Breast epithelium (tissue), 4 donors: ENCODE data around the gene CYTH3. TPM values are rescaled to one million over a fixed set of nuclear protein-coding genes. Genes with fewer than 3 reads are reported as not detected.
A peak's percentile ranks its signal among the peaks of the same experiment; 100 is the strongest.

Experiments used
- DNase-seq, 2 donors: peaks; one replicate each; pipeline ENCODE4 v3.0.0-alpha.2; 2019; ENCODE audit warnings: low spot score in 2 of 2
- H3K27ac ChIP-seq, 2 donors: fragments of 200-600 bp; sonication (generic) in 1 of 2; one replicate each; pipeline ENCODE4 v1.5.1; 2016 to 2019; ENCODE audit warnings: mild to moderate bottlenecking in 1 of 2
- H3K27me3 ChIP-seq, 2 donors: fragments of 200-600 bp; sonication (generic) in 1 of 2; one replicate each; pipeline versions ENCODE4 v1.5.1 to v1.6.0; 2017 to 2019; ENCODE audit warnings: control low read depth in 1 of 2, mild to moderate bottlenecking in 1 of 2
- H3K36me3 ChIP-seq: fragments of 200-600 bp; one replicate; pipeline ENCODE4 v1.5.1; 2019
- H3K4me1 ChIP-seq, 2 donors: fragments of 200-600 bp; sonication (generic); one replicate each; pipeline ENCODE4 v1.5.1; 2016 to 2019; ENCODE audit warnings: control low read depth in 1 of 2
- H3K4me3 ChIP-seq, 3 donors: fragments of 200-600 bp; sonication (generic); 1 replicate in 2 of 3; 2 replicates in 1 of 3; pipeline ENCODE4 v1.5.1; 2016 to 2019; ENCODE audit warnings: mild to moderate bottlenecking in 3 of 3, moderate library complexity in 2 of 3
- H3K9me3 ChIP-seq, 2 donors: fragments of 200-600 bp; sonication (generic) in 1 of 2; one replicate each; pipeline ENCODE4 v1.5.1; 2016 to 2019; ENCODE audit warnings: control low read depth in 1 of 2
- POLR2A ChIP-seq: fragments of 450-650 bp; IDR thresholded peaks from one replicate; pipeline ENCODE4 v1.6.1; 2016; ENCODE audit warnings: antibody characterized with exemption, mild to moderate bottlenecking, moderate library complexity
- POLR2AphosphoS5 ChIP-seq, 3 donors: sonication (generic); formaldehyde crosslinking; IDR thresholded peaks; one replicate each; pipeline ENCODE4 v1.6.1; 2017; ENCODE audit warnings: antibody characterized with exemption in 3 of 3
- intact Hi-C: fragments of 100-400 bp; cut with DNase I; formaldehyde crosslinking; loops from one replicate; pipeline ENCODE4 v1.15.1; 2023; ENCODE audit warnings: low total_unique reads
- total RNA-seq, 3 donors: library from RNA; depleted of rRNA; stranded (reverse); fragments of >200 nt; gene quantifications; one replicate each; pipeline ENCODE4 v1.1.0, GENCODE V29; 2016
- TF ChIP-seq, protein P1 (sequence below), 3 donors: fragments of 450-650 bp; IDR thresholded peaks; one replicate each; pipeline ENCODE4 v1.5.1; 2016 to 2017; ENCODE audit warnings: antibody characterized with exemption in 3 of 3, mild to moderate bottlenecking in 3 of 3, moderate library complexity in 3 of 3

CYTH3 gene
- total RNA-seq, 3 donors from 2014 or later = 23.6 to 46.4 (median 33.4) TPM

DNA sequence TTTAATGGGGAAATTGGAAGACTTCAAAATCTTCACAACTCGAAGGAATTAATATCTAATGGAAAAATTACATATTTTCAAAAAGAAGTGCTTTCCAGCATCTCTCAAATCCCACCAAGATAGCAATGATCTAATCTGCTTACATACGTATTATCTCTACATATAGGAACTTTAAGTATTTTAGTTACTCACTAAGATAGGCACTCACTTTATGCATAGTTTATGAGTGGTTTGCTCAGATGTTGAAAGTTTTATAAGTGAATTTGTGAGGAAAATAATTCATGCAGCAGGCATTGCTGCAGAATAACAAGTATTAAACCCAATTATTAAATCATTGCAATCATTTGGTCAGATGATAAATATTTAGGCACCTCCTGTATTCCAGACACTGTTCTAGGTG, 2.3 kb upstream of the CYTH3 start:
- no peak overlapping the region for H3K4me3 ChIP-seq
- H3K4me1 ChIP-seq = no peaks in the 10 kb centered on the region
- no peak overlapping the region for H3K27ac ChIP-seq
- H3K9me3 ChIP-seq = no peaks in the 10 kb centered on the region
- DNase-seq = no peak
- TF ChIP-seq POLR2A (no peak), POLR2AphosphoS5 (IDR thresholded peaks at IDR 0.05) (no peak)
- intact Hi-C loops = no loop called here
- H3K27me3 ChIP-seq = no peaks in the 10 kb centered on the region
- no peaks in the 10 kb centered on the region for H3K36me3 ChIP-seq

DNA sequence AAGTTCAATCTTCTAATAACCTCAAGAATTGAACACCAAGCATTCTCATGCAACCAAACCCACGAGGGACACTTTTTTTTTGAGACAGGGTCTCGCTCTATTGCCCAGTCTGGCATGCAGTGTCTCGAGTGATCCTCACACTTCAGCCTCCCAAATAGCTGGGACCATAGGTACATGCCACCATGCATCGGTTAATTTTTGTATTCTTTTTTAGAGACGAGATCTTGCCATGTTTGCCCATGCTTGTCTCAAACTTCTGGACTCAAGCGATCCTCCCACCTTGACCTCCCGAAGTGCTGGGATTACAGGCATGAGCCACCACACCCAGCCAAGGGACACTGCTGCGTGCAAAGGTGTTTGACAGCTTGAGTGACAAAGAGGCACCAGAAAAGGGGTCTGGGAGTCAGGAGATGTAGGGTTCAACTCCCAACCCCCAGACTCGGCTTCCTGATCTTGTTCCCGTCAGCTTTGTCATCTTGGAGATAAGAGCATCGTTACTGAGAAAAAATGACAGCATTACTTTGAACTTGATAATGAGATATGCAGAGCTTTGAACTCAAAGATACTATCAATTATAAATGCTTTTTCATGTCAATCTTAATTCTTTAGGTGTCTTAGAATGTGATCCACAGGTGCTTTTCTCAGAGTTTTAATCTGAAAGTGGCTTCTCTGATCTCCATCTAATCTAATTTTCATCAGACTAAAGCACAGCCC, 1.6 kb upstream of the CYTH3 start:
- no peak for DNase-seq
- no peaks in the 10 kb centered on the region for H3K9me3 ChIP-seq
- H3K27ac ChIP-seq = no peak overlapping the region

DNA sequence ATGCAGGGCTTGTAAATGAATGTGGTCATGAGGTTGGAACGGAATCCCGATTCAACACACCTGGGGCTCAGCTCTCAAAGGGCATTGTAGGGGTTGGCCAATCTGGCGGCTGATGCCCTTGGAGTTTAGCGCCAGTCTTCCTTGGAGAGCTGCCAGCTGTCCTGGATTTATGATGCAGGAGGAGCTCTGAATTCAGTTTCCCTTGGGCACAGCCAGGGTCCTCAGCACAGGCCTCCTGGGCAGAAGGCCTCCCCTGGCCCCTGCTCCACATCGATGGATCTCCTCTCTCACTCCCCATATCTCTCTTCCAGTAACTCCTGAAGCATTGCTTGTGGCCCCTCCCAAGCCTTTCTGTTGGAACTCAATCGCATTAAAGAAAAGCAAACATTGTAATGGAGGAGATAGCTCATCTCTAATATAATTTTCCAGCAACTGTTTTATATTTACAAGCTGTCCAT, 985 bp upstream of the CYTH3 start:
- Histone ChIP-seq H3K4me1 (no peaks in the 10 kb centered on the region), H3K9me3 (no peaks in the 10 kb centered on the region), H3K4me3 (peak overlapping the region in 1 of 3 donors; percentile 98), H3K27me3 (no peaks in the 10 kb centered on the region), H3K36me3 (no peaks in the 10 kb centered on the region), H3K27ac (no peak overlapping the region)
- no peak for TF ChIP-seq POLR2AphosphoS5 (IDR thresholded peaks at IDR 0.05)
- TF ChIP-seq, protein P1, sequence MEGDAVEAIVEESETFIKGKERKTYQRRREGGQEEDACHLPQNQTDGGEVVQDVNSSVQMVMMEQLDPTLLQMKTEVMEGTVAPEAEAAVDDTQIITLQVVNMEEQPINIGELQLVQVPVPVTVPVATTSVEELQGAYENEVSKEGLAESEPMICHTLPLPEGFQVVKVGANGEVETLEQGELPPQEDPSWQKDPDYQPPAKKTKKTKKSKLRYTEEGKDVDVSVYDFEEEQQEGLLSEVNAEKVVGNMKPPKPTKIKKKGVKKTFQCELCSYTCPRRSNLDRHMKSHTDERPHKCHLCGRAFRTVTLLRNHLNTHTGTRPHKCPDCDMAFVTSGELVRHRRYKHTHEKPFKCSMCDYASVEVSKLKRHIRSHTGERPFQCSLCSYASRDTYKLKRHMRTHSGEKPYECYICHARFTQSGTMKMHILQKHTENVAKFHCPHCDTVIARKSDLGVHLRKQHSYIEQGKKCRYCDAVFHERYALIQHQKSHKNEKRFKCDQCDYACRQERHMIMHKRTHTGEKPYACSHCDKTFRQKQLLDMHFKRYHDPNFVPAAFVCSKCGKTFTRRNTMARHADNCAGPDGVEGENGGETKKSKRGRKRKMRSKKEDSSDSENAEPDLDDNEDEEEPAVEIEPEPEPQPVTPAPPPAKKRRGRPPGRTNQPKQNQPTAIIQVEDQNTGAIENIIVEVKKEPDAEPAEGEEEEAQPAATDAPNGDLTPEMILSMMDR (IDR thresholded peaks at IDR 0.05) = no peak
- no peak for TF ChIP-seq POLR2A
- intact Hi-C loops = no loop called here
- DNase-seq = no peak

More for the DNA sequence above, 1.6 kb upstream of the CYTH3 start:
- Histone ChIP-seq H3K4me1 (no peaks in the 10 kb centered on the region), H3K36me3 (no peaks in the 10 kb centered on the region), H3K27me3 (no peaks in the 10 kb centered on the region), H3K4me3 (no peak overlapping the region)
- intact Hi-C loops = no loop called here
- no peak for TF ChIP-seq POLR2A
- TF ChIP-seq, protein P1 (IDR thresholded peaks at IDR 0.05) = no peak

DNA sequence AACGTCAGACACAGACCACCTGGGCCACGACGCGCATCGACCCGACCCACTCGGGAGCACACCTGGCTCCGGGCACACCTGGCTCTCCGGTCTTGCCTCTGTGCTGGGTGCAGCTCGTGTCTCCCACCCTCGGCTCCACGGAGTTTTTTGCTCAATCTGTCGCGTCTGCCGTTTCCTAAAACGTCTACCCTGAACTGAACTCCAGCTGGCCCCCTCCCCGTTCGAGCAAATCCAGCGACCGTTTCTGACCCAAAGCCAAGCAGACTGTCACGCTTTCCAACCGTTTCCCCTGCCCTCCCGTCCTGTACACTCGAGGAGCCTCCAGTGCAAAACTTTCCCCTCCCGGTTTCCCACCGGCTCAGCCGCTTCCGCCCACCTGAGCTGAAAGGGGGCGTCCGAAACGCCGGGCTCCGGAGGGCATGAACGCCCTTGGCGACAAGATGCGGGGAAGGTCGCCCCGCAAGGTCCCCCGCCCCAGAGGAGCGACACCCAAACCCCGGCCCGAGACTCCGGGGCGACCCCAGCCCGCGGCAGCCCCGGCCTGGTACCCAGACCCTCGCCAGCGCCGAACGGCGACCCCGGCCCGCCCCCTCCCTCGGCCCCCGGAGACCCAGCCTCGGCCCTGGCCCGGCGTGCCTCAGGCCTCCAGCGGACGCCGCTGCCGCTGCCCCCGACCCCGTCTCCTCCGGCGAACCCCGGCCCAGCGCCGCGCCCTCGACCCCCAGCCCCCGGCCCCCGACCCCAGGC, 557 bp downstream of the CYTH3 start:
- H3K9me3 ChIP-seq = no peaks in the 10 kb centered on the region
- peak overlapping the region; percentile 73 to 84 for H3K27ac ChIP-seq
- no peaks in the 10 kb centered on the region for H3K4me1 ChIP-seq
- TF ChIP-seq POLR2AphosphoS5 (IDR thresholded peaks at IDR 0.05) (no peak), POLR2A (no peak)
- TF ChIP-seq, protein P1 (IDR thresholded peaks at IDR 0.05) = no peak
- intact Hi-C loops = no loop called here
- no peak for DNase-seq
- H3K36me3 ChIP-seq = no peaks in the 10 kb centered on the region
- H3K27me3 ChIP-seq = no peaks in the 10 kb centered on the region
- peak overlapping the region; percentile 79 to 98 (median 94) for H3K4me3 ChIP-seq

DNA sequence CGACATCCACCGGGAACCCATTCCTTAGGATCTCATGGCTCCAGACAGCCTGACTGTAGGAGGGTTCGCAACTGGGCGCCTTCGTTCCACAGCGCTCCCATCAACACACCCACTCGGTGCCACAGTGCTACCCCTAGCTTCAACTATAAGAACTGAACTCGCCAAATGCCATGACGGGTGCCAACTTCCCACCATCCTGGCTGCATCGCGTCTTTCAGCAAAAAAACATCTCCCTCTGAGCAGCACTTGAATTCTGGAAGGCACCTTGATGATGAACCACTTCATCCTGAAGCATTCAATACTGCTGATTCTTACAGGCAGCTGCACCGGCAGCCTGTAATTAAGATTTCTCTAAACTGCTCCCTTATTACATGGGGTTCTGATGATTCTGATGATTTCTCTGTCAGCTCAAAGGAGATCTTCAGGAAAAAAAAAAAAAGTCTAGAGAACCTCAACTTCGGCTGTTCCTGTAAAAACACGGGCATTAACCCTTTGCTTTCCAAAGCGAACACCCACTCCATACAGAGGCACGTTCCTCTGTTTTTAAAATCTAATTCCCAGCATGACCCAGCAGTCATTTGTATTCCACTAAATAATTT, 1.3 kb downstream of the CYTH3 start:
- Histone ChIP-seq H3K4me3 (peak overlapping the region; percentile 79 to 98 (median 94)), H3K27me3 (no peaks in the 10 kb centered on the region), H3K36me3 (no peaks in the 10 kb centered on the region), H3K4me1 (no peaks in the 10 kb centered on the region), H3K9me3 (no peaks in the 10 kb centered on the region), H3K27ac (peak overlapping the region; percentile 73 to 84)
- DNase-seq = peak; percentile 35 to 54
- TF ChIP-seq POLR2A = no peak
- TF ChIP-seq POLR2AphosphoS5 (IDR thresholded peaks at IDR 0.05) = peak in 1 of 3 donors; percentile 12
- TF ChIP-seq, protein P1 (IDR thresholded peaks at IDR 0.05) = peak in 2 of 3 donors; percentile 20
- intact Hi-C loops = no loop called here
